Activated CD8-positive, alpha-beta T cell treated with anti-CD3 and anti-CD28 coated beads, Interleukin-2, amount 10 ng/mL, durations not matched to agents 7 days and 5 days (primary cell): Measurements from ENCODE around the gene EXOC4. TPM values are rescaled to one million over a fixed set of nuclear protein-coding genes. Genes with fewer than 3 reads are reported as not detected.

Source experiments
- ATAC-seq: fragments of 150-1000 bp; cut with Tn5 transposase; one replicate; pipeline ENCODE4 v1.10.0; 2021; ENCODE audit warnings: moderate library complexity
- CTCF ChIA-PET: fragments of 350-600 bp; sonication (Branson Sonifier 250); formaldehyde crosslinking; loops from one replicate; lab custom pipeline; 2021; ENCODE audit warnings: antibody characterized with exemption; lab: Charles Lee
- POLR2A ChIA-PET: fragments of 350-600 bp; sonication (Branson Sonifier 250); formaldehyde crosslinking; loops from one replicate; lab custom pipeline; 2021; ENCODE audit warnings: antibody characterized with exemption; lab: Charles Lee
- DNase-seq: peaks from one replicate; pipeline ENCODE4 v3.0.0-alpha.2; 2020
- H3K27ac Mint-ChIP-seq: one replicate; pipeline ENCODE4 v1.8.0; 2021; ENCODE audit warnings: mild to moderate bottlenecking, mixed read lengths
- H3K27me3 Mint-ChIP-seq: one replicate; pipeline ENCODE4 v1.8.0; 2021; ENCODE audit warnings: low read depth, mixed read lengths
- H3K36me3 Mint-ChIP-seq: one replicate; pipeline ENCODE4 v1.8.0; 2021; ENCODE audit warnings: low read depth, mixed read lengths
- H3K4me1 Mint-ChIP-seq: one replicate; pipeline ENCODE4 v1.8.0; 2021; ENCODE audit warnings: low read depth, mixed read lengths
- H3K4me3 Mint-ChIP-seq: one replicate; pipeline ENCODE4 v1.8.0; 2021; ENCODE audit warnings: mild to moderate bottlenecking, mixed read lengths
- H3K9me3 Mint-ChIP-seq: one replicate; pipeline ENCODE4 v1.8.0; 2022; ENCODE audit warnings: mixed read lengths; ENCODE audit not compliant: insufficient read depth
- total RNA-seq, 2 experiments: library from RNA; stranded (reverse); gene quantifications; one replicate each; pipeline ENCODE4 v1.2.3, GENCODE V29; 2021

Gene EXOC4
- total RNA-seq, 2 experiments from 2014 or later: 68.2 to 75.1 TPM

DNA sequence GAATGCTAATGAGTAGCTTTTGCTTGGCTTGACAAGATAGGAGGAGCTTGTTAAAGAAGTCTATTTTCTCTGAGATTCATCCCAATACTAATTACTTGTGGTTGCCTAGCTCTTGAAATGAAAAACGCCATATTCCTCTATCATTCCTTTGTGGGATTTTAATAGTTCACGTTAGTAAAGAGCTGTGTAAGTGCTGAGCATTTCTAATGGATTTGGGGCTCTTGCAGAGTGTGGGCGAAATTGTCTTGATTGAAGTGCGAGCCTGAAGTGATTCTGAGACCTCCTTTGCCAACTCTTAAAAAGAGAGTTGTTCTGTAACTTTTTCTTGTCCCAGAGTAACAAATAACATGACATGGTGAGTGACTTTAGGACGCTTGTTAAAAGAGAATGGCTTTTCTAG lies 45.2 kb downstream of the EXOC4 start:
- ChIA-PET POLR2A (no interaction called here), CTCF (no interaction called here)
- Mint-ChIP-seq H3K9me3 (no peaks in the 10 kb centered on the region), H3K27ac (no peak overlapping the region), H3K4me3 (no peak overlapping the region), H3K4me1 (no peaks in the 10 kb centered on the region), H3K27me3 (no peaks in the 10 kb centered on the region), H3K36me3 (no peaks in the 10 kb centered on the region)
- DNase-seq (no peak), ATAC-seq (no peak)

DNA sequence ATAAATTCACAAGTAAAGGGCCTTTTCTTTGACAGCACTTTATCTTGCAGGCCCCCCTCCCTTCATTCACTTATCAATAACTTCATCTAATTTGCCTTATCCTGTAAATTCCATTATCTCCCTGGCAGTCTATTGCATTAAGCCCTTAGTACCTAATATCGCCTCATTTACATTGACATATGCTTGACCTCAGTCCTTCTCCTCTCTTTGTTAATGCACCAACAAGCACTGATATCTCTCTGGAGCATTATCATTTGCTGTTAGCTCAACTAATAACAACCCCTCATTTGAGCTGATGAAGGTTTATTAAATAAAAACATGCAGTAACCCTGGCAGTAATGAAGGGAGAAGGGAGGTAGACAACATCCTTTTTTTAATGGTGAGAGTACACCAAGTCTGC lies 46.8 kb downstream of the EXOC4 start:
- no peaks in the 10 kb centered on the region for H3K9me3 Mint-ChIP-seq
- ChIA-PET POLR2A (no interaction called here), CTCF (no interaction called here)
- no peak overlapping the region for H3K27ac Mint-ChIP-seq
- no peak overlapping the region for H3K4me3 Mint-ChIP-seq
- no peaks in the 10 kb centered on the region for H3K27me3 Mint-ChIP-seq
- no peak for ATAC-seq
- no peaks in the 10 kb centered on the region for H3K36me3 Mint-ChIP-seq
- no peak for DNase-seq
- no peaks in the 10 kb centered on the region for H3K4me1 Mint-ChIP-seq

DNA sequence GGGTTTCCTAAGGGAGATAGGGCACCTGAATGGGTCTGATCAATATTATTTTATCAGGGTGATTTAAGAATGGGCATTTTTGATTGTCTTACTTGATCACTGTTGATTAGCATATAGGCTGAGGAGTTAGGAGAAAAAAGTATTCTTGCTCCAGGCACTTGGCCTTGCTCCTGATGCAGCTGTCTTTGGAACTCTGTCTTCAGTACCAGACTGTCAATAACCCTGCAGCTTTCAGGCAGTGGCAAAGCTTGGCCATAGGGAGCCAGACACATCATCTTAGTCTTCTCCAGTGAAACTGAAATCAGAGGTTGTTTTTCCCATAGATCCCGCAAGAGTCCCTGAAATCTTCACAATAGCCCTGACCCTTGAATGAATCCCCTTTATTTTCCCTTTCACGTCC lies 47.2 kb downstream of the EXOC4 start:
- Mint-ChIP-seq H3K9me3 (no peaks in the 10 kb centered on the region), H3K4me1 (no peaks in the 10 kb centered on the region), H3K27ac (no peak overlapping the region), H3K36me3 (peaks cover 2% of the 10 kb centered on the region), H3K27me3 (no peaks in the 10 kb centered on the region), H3K4me3 (no peak overlapping the region)
- CTCF ChIA-PET: no interaction called here
- ATAC-seq (no peak), DNase-seq (no peak)
- POLR2A ChIA-PET: no interaction called here

DNA sequence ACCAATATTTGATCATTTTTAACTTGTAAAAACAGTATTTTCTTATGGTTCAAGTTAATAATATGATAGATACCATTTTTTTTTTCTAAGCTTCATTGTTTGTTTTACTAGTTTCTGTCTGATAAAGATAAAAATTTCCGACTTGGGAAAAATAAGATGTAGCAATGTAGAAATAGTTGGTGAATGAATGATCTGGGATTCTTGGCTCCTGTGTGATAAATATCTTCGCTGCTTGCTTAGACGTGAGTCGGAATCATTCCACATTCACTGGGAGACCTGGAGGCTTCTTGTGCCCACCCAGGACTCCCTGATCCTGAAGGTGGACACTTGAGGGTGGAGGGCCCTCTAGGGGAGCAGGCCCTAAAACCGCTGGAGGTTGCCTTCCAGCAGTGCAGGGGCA lies 47.9 kb downstream of the EXOC4 start:
- no peak overlapping the region for H3K27ac Mint-ChIP-seq
- no peaks in the 10 kb centered on the region for H3K27me3 Mint-ChIP-seq
- peaks cover 5% of the 10 kb centered on the region for H3K36me3 Mint-ChIP-seq
- H3K4me3 Mint-ChIP-seq: no peak overlapping the region
- ChIA-PET POLR2A (no interaction called here), CTCF (no interaction called here)
- no peak for ATAC-seq
- H3K9me3 Mint-ChIP-seq: no peaks in the 10 kb centered on the region
- DNase-seq: no peak
- H3K4me1 Mint-ChIP-seq: no peaks in the 10 kb centered on the region

DNA sequence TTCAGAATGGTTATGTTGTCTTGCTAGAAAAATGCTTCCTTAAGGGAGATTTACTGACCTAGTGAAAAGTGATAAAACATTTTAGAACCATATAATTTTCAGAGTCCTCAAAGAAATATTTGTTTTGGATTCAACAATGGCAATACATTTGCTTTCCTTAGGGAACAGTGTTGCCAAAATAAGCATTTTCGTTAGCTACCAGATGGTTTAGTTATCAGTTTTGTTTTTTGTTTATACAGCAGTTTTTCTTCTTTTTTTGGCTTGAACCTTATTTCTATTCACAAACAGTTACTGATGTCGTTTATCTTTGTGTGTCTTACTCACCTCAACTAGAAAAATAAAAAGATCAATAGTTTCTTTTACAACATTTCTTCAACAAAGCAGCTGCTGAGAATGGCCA lies 48.6 kb downstream of the EXOC4 start:
- CTCF ChIA-PET: no interaction called here
- DNase-seq (no peak), ATAC-seq (no peak)
- Mint-ChIP-seq H3K27ac (no peak overlapping the region), H3K36me3 (peaks cover 11% of the 10 kb centered on the region), H3K4me1 (no peaks in the 10 kb centered on the region), H3K27me3 (no peaks in the 10 kb centered on the region), H3K9me3 (no peaks in the 10 kb centered on the region), H3K4me3 (no peak overlapping the region)
- POLR2A ChIA-PET: no interaction called here

DNA sequence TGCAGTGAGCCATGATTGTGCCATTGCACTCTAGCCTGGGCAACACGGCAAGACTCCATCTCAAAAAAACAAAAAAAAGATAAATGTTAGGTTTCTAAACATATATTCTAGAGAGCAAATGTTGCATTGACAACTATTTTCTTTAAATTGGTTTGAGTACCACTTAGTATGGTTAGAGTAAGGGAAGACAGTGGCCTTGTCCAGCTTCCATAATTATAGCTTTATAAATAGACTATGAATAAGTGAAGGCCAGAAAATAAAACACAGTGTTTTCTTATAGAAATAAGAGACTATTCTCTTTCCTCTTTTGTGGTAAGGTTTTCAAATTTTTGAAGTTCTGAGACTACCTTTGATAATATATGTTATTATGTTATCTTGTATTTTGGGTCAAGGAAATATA lies 50.5 kb downstream of the EXOC4 start:
- Mint-ChIP-seq H3K9me3 (no peaks in the 10 kb centered on the region), H3K27me3 (no peaks in the 10 kb centered on the region), H3K36me3 (peaks cover 28% of the 10 kb centered on the region), H3K4me3 (no peak overlapping the region), H3K27ac (no peak overlapping the region), H3K4me1 (no peaks in the 10 kb centered on the region)
- no peak for ATAC-seq
- CTCF ChIA-PET: no interaction called here
- POLR2A ChIA-PET: no interaction called here
- DNase-seq: no peak

DNA sequence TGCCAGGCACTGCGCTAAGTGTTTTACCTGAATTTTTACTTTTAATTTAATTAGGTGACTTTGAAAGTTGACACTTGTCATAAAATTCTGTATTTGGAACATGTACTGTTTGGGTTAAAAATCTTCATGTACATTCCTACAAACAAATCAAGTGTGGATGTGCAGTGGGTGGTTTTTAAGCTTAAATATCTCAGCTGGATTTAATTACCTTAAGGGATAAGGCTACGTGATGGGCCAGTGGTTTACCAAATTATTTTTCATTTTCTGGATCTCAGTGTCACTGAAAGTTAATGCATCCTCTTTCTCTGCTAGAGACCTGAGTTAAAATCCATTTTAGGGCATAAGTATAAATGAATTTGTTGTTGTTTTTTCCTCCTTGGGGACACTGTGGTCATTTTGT lies 51.1 kb downstream of the EXOC4 start:
- H3K27me3 Mint-ChIP-seq: no peaks in the 10 kb centered on the region
- no peaks in the 10 kb centered on the region for H3K9me3 Mint-ChIP-seq
- DNase-seq: no peak
- no peak overlapping the region for H3K27ac Mint-ChIP-seq
- POLR2A ChIA-PET: no interaction called here
- ATAC-seq: no peak
- H3K4me1 Mint-ChIP-seq: no peaks in the 10 kb centered on the region
- peaks cover 31% of the 10 kb centered on the region for H3K36me3 Mint-ChIP-seq
- no peak overlapping the region for H3K4me3 Mint-ChIP-seq
- CTCF ChIA-PET: no interaction called here

DNA sequence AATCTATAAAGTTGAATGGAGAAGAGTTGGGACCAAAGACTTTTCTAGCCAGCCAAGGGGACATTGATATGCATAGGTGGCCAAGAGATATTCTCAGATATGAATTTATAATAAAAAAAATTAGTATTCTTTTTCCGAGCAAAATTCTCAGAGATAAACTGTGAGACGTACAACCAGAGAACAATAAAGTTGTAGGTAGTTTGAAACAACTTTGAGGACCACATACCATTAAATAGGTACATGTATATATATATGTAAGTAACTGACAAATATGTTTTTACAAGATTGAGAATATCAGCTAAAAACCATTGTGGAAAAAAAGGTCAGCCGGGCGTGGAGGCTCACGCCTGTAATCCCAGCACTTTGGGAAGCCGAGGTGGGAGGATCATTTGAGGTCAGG lies 56.5 kb downstream of the EXOC4 start:
- peaks cover 41% of the 10 kb centered on the region for H3K36me3 Mint-ChIP-seq
- ChIA-PET CTCF (no interaction called here), POLR2A (no interaction called here)

DNA sequence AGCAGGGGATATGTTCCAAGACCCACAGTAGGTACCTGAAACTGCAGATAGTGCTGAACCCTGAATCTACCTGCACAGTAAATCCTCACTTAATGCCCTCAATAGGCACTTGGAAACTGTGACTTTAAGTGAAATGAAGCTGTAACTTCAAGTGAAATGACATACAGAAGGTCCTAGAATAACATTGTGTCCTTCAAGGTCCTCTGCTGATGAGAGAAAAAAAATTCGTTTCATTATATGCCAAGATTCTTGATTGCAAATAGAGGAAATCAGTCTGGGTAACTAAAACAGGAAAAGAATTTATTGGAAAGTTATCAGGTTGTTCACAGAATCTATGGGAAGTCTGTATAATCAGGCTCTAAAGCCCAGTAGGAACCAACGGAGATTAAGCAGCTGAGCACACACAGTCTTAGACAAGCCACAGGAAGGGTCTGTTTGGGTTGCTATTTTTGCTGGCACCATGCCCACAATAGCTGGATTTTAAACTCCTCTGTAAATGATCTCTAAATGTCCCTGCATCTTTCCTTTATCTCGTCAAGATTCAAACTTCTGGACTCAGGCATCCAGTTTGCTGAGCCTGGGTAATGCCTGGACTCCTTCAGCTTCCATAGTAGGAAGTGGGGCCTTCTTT lies 57.5 kb downstream of the EXOC4 start:
- H3K27ac Mint-ChIP-seq: no peak overlapping the region
- ATAC-seq (no peak), DNase-seq (no peak)
- H3K9me3 Mint-ChIP-seq: no peaks in the 10 kb centered on the region
- POLR2A ChIA-PET: no interaction called here
- H3K27me3 Mint-ChIP-seq: no peaks in the 10 kb centered on the region
- no peak overlapping the region for H3K4me3 Mint-ChIP-seq
- CTCF ChIA-PET: no interaction called here
- H3K36me3 Mint-ChIP-seq: peaks cover 42% of the 10 kb centered on the region
- peaks cover 11% of the 10 kb centered on the region for H3K4me1 Mint-ChIP-seq

More for the DNA sequence above, 56.5 kb downstream of the EXOC4 start:
- no peak for DNase-seq
- Mint-ChIP-seq H3K27me3 (no peaks in the 10 kb centered on the region), H3K9me3 (no peaks in the 10 kb centered on the region), H3K27ac (peak overlapping the region; percentile 17), H3K4me1 (peaks cover 11% of the 10 kb centered on the region), H3K4me3 (no peak overlapping the region)
- ATAC-seq: no peak

DNA sequence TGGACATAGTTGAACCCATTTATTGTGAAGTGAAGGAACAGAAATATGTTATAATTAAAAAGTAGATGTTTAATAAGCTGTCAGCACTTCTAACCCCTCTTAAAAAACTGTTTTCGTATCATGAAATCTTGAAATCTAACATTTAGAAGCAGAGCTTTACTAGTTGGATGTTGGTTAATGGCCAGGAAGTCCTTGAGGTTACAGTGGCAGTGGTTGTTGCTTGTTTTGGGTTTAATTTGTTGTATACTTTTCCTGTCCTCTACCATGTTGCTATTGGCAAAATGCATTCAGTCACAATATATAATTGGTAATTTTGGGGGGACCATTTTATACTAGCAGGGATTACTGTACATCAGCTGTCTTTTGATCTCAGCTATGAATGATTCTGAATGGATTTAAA lies 60.7 kb downstream of the EXOC4 start:
- ATAC-seq: no peak
- H3K27ac Mint-ChIP-seq: peak overlapping the region; percentile 51
- H3K27me3 Mint-ChIP-seq: no peaks in the 10 kb centered on the region
- peaks cover 11% of the 10 kb centered on the region for H3K4me1 Mint-ChIP-seq
- POLR2A ChIA-PET: no interaction called here
- H3K9me3 Mint-ChIP-seq: no peaks in the 10 kb centered on the region
- DNase-seq: peak; percentile 35
- CTCF ChIA-PET: no interaction called here
- no peak overlapping the region for H3K4me3 Mint-ChIP-seq
- peaks cover 21% of the 10 kb centered on the region for H3K36me3 Mint-ChIP-seq

DNA sequence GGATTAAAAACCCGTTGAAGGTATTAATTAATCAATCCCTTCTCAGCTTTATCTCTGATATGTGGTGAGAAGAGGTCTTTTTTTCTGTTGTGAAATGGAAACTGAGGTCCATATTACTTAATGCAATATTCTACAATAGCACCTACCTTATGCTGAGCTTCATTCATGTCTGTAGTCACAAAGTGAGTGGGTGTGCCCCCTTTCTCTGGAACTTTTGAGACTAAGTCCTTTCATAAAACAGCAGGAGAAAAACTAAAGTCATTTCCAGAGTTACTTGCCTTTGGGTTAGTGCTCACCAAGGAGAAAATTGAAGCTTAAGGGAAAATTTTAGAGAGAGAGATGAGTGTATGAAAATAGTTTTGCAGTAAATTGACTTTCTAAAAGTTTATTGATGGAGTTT lies 61.2 kb downstream of the EXOC4 start:
- H3K36me3 Mint-ChIP-seq: peaks cover 17% of the 10 kb centered on the region
- POLR2A ChIA-PET: no interaction called here
- peaks cover 11% of the 10 kb centered on the region for H3K4me1 Mint-ChIP-seq
- CTCF ChIA-PET: no interaction called here
- H3K27me3 Mint-ChIP-seq: no peaks in the 10 kb centered on the region
- H3K9me3 Mint-ChIP-seq: no peaks in the 10 kb centered on the region
- DNase-seq (no peak), ATAC-seq (no peak)
- no peak overlapping the region for H3K27ac Mint-ChIP-seq
- H3K4me3 Mint-ChIP-seq: no peak overlapping the region

DNA sequence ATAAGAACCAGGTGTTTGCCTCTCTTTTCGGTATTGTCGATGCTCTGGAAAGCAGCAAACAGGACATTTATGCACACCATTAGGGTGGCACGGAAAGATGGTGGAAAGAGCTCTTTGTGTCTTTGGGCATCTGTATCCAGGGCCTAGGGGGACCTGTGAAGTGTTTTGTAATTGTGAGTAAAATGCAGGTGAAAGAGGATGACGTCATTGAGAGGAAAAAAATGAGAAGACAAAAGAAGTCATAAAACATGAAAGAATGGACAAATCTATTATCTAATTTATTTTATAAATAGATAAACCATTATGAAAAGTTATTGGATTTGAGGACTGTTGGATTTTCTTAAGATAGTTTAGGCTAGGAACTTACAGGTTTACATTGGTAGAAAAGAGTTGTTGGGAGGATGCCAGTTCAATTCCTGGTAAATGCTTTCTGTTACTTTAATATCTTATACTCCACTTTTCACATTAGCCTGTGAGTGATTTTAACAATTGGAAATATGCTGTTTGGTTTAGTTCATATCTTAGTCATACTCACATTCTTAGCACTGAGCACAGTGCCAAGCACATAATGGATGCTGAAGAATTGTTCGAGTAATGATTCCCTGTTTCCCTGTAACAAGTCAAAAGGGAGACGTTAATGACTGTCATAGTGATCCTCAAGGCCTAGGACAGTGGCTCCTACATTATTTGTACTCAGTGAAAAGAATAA lies 62.6 kb downstream of the EXOC4 start:
- H3K4me3 Mint-ChIP-seq: no peak overlapping the region
- DNase-seq (no peak), ATAC-seq (no peak)
- CTCF ChIA-PET: no interaction called here
- POLR2A ChIA-PET: no interaction called here
- H3K9me3 Mint-ChIP-seq: peaks cover 2% of the 10 kb centered on the region
- H3K27me3 Mint-ChIP-seq: no peaks in the 10 kb centered on the region
- H3K4me1 Mint-ChIP-seq: peaks cover 11% of the 10 kb centered on the region
- H3K36me3 Mint-ChIP-seq: peaks cover 22% of the 10 kb centered on the region
- H3K27ac Mint-ChIP-seq: no peak overlapping the region
